Fibroblast of the aortic adventitia (primary cell): ENCODE results near the gene ARHGDIG. TPM values are rescaled to one million over a fixed set of nuclear protein-coding genes. Genes with fewer than 3 reads are reported as not detected.

Experiments used
- DNase-seq: peaks from one replicate; pipeline ENCODE4 v3.0.0-alpha.2; 2010; ENCODE audit warnings: low read depth
- H3K4me3 ChIP-seq: 2 replicates; pipeline ENCODE4 v1.5.1; 2011; ENCODE audit warnings: low read depth, mild to moderate bottlenecking, control low read depth, low read length, moderate library complexity
- CTCF ChIP-seq: IDR thresholded peaks from 2 replicates; pipeline ENCODE4 v1.5.1; 2011; ENCODE audit warnings: mild to moderate bottlenecking, low read length, control low read depth, inconsistent platforms; ENCODE audit not compliant: insufficient read depth
- total RNA-seq: library from RNA; depleted of rRNA; stranded (reverse); fragments of >200 nt; gene quantifications from 2 replicates; pipeline ENCODE4 v1.2.3, GENCODE V29; 2012; ENCODE audit warnings: low replicate concordance

Gene ARHGDIG
- total RNA-seq, 1 donor = 1.6 TPM

GRCh38 chr16:285146-286055 lies 5.0 kb downstream of the ARHGDIG start:
- DNase-seq = no peak
- TF ChIP-seq CTCF = no peak
- no peak overlapping the region for H3K4me3 ChIP-seq

GRCh38 chr16:286491-287297 lies 6.3 kb downstream of the ARHGDIG start:
- no peak for TF ChIP-seq CTCF
- no peak overlapping the region for H3K4me3 ChIP-seq
- DNase-seq = no peak

GRCh38 chr16:287298-287811 lies 7.0 kb downstream of the ARHGDIG start:
- no peak overlapping the region for H3K4me3 ChIP-seq
- DNase-seq = no peak
- no peak for TF ChIP-seq CTCF

GRCh38 chr16:287981-288920 lies 7.9 kb downstream of the ARHGDIG start:
- DNase-seq = no peak
- H3K4me3 ChIP-seq = no peak overlapping the region
- TF ChIP-seq CTCF = no peak

GRCh38 chr16:289395-289997 lies 9.1 kb downstream of the ARHGDIG start:
- no peak for DNase-seq
- no peak for TF ChIP-seq CTCF

More at GRCh38 chr16:289395-289997, 9.1 kb downstream of the ARHGDIG start:
- no peak overlapping the region for H3K4me3 ChIP-seq
